Left renal cortex interstitium (tissue), 4 donors: ENCODE results near the gene PKP4. TPM values are rescaled to one million over a fixed set of nuclear protein-coding genes. Genes with fewer than 3 reads are reported as not detected.
"Not testable (repeated sequence)": the region's sequence is repeated elsewhere in the genome, so short reads cannot be mapped to it uniquely, and the experiment has no call there.

ENCODE experiments used
- DNase-seq, 4 donors: peaks; one replicate each; pipeline ENCODE4 v3.0.0-alpha.2; 2013; ENCODE audit warnings: low read depth in 4 of 4, low spot score in 2 of 4, missing footprints in 1 of 4
- polyA plus RNA-seq, 4 donors: library from polyadenylated mRNA; unstranded; fragments of 120-200 nt; gene quantifications; one replicate each; pipeline ENCODE4 v1.2.1, GENCODE V29; 2013; ENCODE audit not compliant: insufficient read length in 4 of 4

PKP4 gene
- polyA plus RNA-seq: 100 to 1,000 TPM; 119 to 194 (median 161) TPM

- peak; percentile 79 to 92 (median 84) for DNase-seq
Measured at GRCh38 chr2:158456309-158457066, at the start of gene PKP4, which contains the start of gene CCDC148. Gene PKP4 (plus strand): TSS chr2:158456952. CDS start chr2:158533185, 76,233 bp downstream. Gene CCDC148 (minus strand): TSS chr2:158456753. CDS start chr2:158456439, 314 bp downstream.

GRCh38 chr2:158407031-158407430, 49.7 kb upstream of the PKP4 start:
- no peak for DNase-seq

- DNase-seq: no peak
Measured at GRCh38 chr2:158410132-158410531, 46.6 kb upstream of the PKP4 start.

GRCh38 chr2:158411748-158412147, 45.0 kb upstream of the PKP4 start:
- no peak for DNase-seq

GRCh38 chr2:158412206-158412605, 44.5 kb upstream of the PKP4 start:
- DNase-seq: no peak

GRCh38 chr2:158413581-158413980, 43.2 kb upstream of the PKP4 start:
- no peak for DNase-seq

- no peak for DNase-seq
Measured at GRCh38 chr2:158414538-158414937, 42.2 kb upstream of the PKP4 start.

- no peak for DNase-seq
Measured at GRCh38 chr2:158432117-158432516, 24.6 kb upstream of the PKP4 start.

GRCh38 chr2:158433716-158434115, 23.0 kb upstream of the PKP4 start:
- DNase-seq: not testable (repeated sequence)

GRCh38 chr2:158439062-158439461, 17.7 kb upstream of the PKP4 start:
- DNase-seq: not testable (repeated sequence)

GRCh38 chr2:158443606-158444005, 13.1 kb upstream of the PKP4 start:
- no peak for DNase-seq

- peak in 3 of 4 donors; percentile 47 to 56 (median 53) for DNase-seq
Measured at GRCh38 chr2:158457092-158457825, 507 bp downstream of the PKP4 start.

GRCh38 chr2:158457826-158458616, 1.3 kb downstream of the PKP4 start:
- peak; percentile 62 to 77 (median 70) for DNase-seq

- DNase-seq: no peak
Measured at GRCh38 chr2:158458617-158458920, 1.8 kb downstream of the PKP4 start.

GRCh38 chr2:158459161-158460003, 2.6 kb downstream of the PKP4 start:
- DNase-seq: no peak

GRCh38 chr2:158460632-158461297, 4.0 kb downstream of the PKP4 start:
- DNase-seq: no peak

GRCh38 chr2:158463496-158464095, 6.8 kb downstream of the PKP4 start:
- no peak for DNase-seq

GRCh38 chr2:158464426-158465281, 7.9 kb downstream of the PKP4 start:
- DNase-seq: no peak
